Activated CD4-positive, alpha-beta T cell treated with anti-CD3 and anti-CD28 coated beads, Interleukin-2, amount 10 ng/mL, durations not matched to agents 24 days and 14 days (primary cell): ENCODE measurements around the gene NLGN1. TPM values are rescaled to one million over a fixed set of nuclear protein-coding genes. Genes with fewer than 3 reads are reported as not detected.

Experiments
- DNase-seq: peaks from one replicate; pipeline ENCODE4 v3.0.0; 2022
- H3K27ac Mint-ChIP-seq: one replicate; pipeline ENCODE4 v1.8.0; 2022; ENCODE audit warnings: mild to moderate bottlenecking, mixed read lengths
- H3K27me3 Mint-ChIP-seq: one replicate; pipeline ENCODE4 v1.8.0; 2022; ENCODE audit warnings: mixed read lengths
- H3K36me3 Mint-ChIP-seq: one replicate; pipeline ENCODE4 v1.8.0; 2022; ENCODE audit warnings: low read depth, mild to moderate bottlenecking, mixed read lengths
- H3K4me1 Mint-ChIP-seq: one replicate; pipeline ENCODE4 v1.8.0; 2021; ENCODE audit warnings: mixed read lengths
- H3K4me3 Mint-ChIP-seq: one replicate; pipeline ENCODE4 v1.8.0; 2022; ENCODE audit warnings: mild to moderate bottlenecking, moderate library complexity, mixed read lengths
- H3K9me3 Mint-ChIP-seq: one replicate; pipeline ENCODE4 v1.8.0; 2021; ENCODE audit warnings: mixed read lengths
- intact Hi-C: fragments of 100-400 bp; cut with micrococcal nuclease; formaldehyde crosslinking; loops from one replicate; pipeline ENCODE4 v1.15.1; 2023
- total RNA-seq: library from RNA; stranded (reverse); gene quantifications from 2 replicates; pipeline ENCODE4 v1.2.3, GENCODE V29; 2022

Gene NLGN1
- total RNA-seq, 1 donor from 2014 or later = not detected

DNA sequence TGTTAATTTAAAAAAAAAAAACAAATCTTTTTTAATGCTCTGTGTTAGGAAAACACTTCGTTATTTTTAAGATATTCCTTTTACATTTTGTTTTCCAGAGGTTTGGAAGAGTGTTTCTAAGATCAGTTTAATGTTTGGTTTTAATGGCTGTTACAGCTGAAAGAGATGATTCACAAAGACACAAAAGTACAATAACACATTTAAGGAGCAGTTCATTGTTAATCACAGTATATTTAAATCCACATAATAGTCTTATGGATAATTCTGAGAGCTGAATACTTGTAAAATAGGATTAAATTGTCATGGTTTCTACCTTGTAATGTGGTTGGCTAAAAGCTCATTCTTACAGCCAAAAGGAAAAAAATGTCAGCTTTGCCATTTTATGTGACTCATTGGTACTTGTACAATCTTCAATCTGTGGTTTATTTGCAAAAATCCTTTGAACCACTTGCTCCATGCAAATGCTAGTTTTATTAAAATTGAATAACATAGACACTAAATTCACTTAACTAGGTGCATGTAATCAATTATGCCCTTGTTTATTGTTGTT lies 426.4 kb downstream of the NLGN1 start:
- DNase-seq = no peak
- H3K27ac Mint-ChIP-seq = no peak overlapping the region
- H3K36me3 Mint-ChIP-seq = no peaks in the 10 kb centered on the region
- H3K4me1 Mint-ChIP-seq = no peaks in the 10 kb centered on the region
- no peaks in the 10 kb centered on the region for H3K9me3 Mint-ChIP-seq
- no peaks in the 10 kb centered on the region for H3K27me3 Mint-ChIP-seq
- H3K4me3 Mint-ChIP-seq = no peak overlapping the region
- intact Hi-C loops = no loop called here

DNA sequence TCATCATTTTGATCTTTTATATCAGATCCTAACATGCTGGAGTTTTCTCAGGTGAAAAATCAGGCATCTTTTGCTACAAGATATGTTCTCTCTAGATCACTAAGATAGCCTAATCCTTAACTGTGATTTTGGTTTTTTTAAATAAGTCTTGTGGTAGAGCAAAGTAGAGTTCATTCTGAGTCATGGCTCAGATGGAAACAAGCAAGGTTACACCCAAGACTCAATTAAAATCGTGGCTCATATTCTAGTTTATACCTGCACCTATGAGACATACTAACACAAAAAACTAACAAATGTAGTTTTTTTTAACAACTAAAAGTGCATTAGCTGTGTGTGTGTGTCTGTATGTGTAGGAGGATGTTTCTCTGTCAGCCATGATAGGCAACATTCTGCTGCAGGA lies 428.2 kb downstream of the NLGN1 start:
- intact Hi-C loops = no loop called here
- Mint-ChIP-seq H3K36me3 (no peaks in the 10 kb centered on the region), H3K4me3 (no peak overlapping the region), H3K27me3 (no peaks in the 10 kb centered on the region), H3K9me3 (no peaks in the 10 kb centered on the region), H3K4me1 (no peaks in the 10 kb centered on the region), H3K27ac (no peak overlapping the region)
- DNase-seq = no peak

DNA sequence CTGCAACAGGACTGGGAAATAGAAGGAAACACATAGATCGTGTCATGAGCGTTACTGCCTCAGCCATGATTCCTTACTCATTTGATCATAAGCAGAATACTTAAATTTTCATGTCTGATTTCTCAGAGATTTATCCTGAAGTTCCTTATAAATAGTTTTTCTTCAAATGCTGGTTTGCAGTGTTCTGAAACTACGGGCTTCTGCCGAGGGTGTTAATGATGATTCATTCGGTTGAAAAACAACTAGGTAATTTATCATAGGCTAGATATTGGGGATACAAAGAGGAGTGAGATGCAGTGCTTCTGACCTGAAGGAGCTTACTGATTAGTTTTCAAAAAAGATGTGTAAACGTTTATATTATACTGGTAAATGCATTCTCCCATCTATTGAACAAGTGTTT lies 428.9 kb downstream of the NLGN1 start:
- Mint-ChIP-seq H3K27ac (no peak overlapping the region), H3K4me1 (no peaks in the 10 kb centered on the region), H3K4me3 (no peak overlapping the region), H3K9me3 (no peaks in the 10 kb centered on the region), H3K27me3 (no peaks in the 10 kb centered on the region), H3K36me3 (no peaks in the 10 kb centered on the region)
- intact Hi-C loops = no loop called here
- DNase-seq = no peak

DNA sequence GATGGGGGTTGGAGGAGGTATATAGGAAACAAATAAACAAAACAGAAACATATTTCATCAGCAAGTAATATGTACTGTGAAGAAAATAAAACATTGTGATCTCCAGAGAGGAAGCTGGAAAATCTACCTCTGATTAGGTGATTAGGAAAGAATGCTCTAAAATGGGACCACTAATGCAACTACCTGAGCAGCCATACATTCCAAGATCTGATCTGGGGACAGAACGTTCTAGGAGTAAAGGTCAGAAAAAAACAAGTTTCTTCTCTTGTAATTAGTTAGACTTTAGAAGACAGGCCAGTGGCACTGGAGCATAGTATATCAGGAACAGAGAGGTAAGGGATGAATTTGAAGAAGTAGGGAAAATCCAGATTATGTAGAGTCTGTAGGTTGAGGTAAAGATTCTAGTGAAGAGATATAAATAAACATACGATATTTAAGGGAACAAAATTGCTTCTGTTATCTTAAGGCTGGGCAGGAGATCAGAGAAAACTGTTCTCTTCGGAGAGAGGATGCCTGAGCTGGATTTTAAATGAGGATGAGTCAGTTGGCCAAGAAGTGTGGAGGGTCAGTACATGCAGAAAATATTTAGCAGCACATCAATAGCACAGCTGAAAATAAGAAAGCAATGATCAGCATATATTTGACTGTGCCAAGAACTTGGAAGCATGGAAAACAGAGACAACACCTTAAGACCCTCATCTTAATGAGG lies 429.5 kb downstream of the NLGN1 start:
- DNase-seq = no peak
- Mint-ChIP-seq H3K9me3 (no peaks in the 10 kb centered on the region), H3K4me1 (no peaks in the 10 kb centered on the region), H3K27ac (no peak overlapping the region), H3K36me3 (no peaks in the 10 kb centered on the region), H3K27me3 (no peaks in the 10 kb centered on the region), H3K4me3 (no peak overlapping the region)
- intact Hi-C loops = no loop called here

DNA sequence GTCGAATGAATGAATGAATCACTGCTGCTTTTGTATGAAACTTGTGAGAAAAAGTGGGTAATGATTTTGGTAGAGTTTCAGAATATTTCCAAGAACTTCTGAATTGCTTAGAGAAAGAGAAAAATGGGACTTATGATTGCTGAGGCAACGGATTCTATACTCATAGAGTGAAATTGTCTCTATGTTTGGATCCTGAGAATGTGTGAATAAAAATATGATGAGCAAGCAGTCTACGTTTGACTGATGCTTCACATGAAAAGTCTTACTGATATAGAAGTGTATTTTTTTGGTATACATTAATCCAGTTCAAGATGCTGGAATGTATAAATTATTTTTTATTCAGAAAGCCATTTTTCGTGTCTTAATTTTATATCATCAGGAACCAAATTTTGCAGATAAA lies 441.1 kb downstream of the NLGN1 start:
- DNase-seq = no peak

DNA sequence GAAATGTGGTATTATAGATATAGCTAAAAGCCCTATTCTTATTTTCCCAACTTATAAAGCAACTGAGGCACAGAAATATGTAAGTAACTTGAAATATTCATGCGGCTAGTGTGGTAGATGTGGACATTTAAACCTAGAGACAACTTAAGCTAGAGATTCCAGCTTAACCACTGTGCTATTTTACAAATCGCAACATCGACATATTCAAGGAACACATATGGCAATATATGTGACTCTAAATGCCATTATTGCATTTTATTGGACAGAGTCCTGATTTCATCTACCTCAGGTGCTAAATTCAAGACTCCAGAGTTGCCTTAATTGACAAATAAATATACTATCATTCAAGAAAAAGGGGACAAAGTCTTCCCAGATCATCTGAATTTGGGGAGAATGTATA lies 442.3 kb downstream of the NLGN1 start:
- no peak overlapping the region for H3K27ac Mint-ChIP-seq
- intact Hi-C loops = no loop called here
- H3K4me3 Mint-ChIP-seq = no peak overlapping the region

More for the DNA sequence above, 441.1 kb downstream of the NLGN1 start:
- Mint-ChIP-seq H3K4me1 (no peaks in the 10 kb centered on the region), H3K27me3 (no peaks in the 10 kb centered on the region), H3K27ac (no peak overlapping the region), H3K36me3 (no peaks in the 10 kb centered on the region), H3K4me3 (no peak overlapping the region), H3K9me3 (no peaks in the 10 kb centered on the region)
- intact Hi-C loops = no loop called here

DNA sequence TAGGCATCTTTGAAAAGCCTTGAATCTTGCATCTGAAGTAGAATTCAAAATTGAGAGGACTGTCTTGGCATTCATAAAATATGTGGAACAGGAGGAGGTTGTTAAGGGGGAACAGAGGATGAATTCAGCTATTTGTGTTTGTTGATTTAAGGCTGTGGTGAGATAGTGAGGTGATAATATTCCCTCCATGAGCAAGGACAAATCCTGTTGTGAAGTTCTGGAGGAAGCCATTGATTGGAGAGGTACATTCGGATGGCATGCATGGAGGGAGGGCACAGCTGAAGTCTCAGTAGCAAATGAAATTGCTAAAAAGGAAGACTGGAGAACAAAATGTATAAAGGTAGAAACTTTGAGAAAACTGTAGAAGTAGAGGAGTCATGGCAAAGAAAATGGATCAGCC lies 443.8 kb downstream of the NLGN1 start:
- Mint-ChIP-seq H3K4me1 (no peaks in the 10 kb centered on the region), H3K36me3 (no peaks in the 10 kb centered on the region), H3K4me3 (no peak overlapping the region), H3K27ac (no peak overlapping the region), H3K27me3 (no peaks in the 10 kb centered on the region), H3K9me3 (no peaks in the 10 kb centered on the region)
- intact Hi-C loops = no loop called here
- no peak for DNase-seq

More for the DNA sequence above, 442.3 kb downstream of the NLGN1 start:
- Mint-ChIP-seq H3K9me3 (no peaks in the 10 kb centered on the region), H3K27me3 (no peaks in the 10 kb centered on the region), H3K36me3 (no peaks in the 10 kb centered on the region), H3K4me1 (no peaks in the 10 kb centered on the region)
- DNase-seq = no peak

DNA sequence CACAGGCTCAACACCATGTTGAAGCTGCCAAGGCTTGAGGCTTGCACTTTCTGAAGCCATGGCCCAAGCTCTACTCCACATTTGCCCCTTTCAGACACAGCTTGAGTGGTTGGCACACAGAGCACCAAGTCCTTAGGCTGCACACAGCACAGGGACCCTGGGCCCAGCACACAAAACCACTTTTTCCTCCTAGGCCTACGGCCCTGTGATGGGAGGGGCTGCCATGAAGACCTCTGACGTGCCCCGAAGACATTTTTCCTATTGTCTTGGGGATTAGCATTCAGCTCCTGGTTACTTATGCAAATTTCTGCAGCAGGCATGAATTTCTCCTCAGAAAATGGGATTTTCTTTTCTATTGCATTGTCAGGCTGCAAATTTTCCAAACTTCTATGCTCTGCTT lies 445.5 kb downstream of the NLGN1 start:
- H3K27me3 Mint-ChIP-seq = no peaks in the 10 kb centered on the region
- no peak overlapping the region for H3K27ac Mint-ChIP-seq
- H3K9me3 Mint-ChIP-seq = no peaks in the 10 kb centered on the region
- H3K36me3 Mint-ChIP-seq = no peaks in the 10 kb centered on the region
- intact Hi-C loops = no loop called here
- H3K4me1 Mint-ChIP-seq = no peaks in the 10 kb centered on the region
- no peak for DNase-seq
- no peak overlapping the region for H3K4me3 Mint-ChIP-seq

DNA sequence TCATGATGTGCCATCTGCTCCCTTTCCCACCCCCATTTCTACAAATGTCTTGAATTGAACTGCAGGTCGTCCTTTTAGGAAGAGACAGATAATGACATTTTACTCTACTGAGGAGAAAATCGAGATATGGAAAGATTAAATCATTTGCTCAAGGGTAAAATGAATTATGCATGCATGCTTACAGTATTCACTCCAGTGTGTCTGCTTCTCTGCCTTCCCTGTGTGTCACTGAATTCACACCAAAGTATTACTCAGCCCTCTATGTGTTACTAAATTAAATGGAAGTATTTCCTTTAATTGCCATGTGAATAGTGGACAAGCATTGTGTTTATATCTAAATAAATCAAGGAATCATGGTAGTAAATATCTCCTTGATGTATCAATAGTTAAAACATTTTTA lies 449.0 kb downstream of the NLGN1 start:
- no peak for DNase-seq
- Mint-ChIP-seq H3K9me3 (no peaks in the 10 kb centered on the region), H3K27me3 (no peaks in the 10 kb centered on the region), H3K36me3 (no peaks in the 10 kb centered on the region), H3K4me3 (no peak overlapping the region), H3K27ac (no peak overlapping the region), H3K4me1 (no peaks in the 10 kb centered on the region)
- intact Hi-C loops = no loop called here

DNA sequence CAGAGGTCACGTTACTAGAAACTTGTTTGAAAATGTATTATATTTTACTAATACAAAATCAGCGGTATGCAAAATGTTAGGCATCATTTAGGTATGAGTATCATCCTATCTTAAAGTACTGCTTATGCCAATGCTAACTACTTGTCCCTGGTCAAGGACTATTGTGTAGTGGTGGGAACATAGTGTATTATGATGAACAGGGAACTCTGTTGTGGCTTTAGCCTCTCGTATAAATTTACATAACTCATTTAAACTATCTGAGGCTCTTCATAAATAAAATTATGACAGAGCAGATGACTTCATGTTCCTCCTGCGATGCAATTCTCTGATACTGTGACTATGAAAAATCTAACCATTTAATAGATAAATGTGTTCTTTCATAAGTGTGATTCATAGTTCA lies 451.9 kb downstream of the NLGN1 start:
- Mint-ChIP-seq H3K36me3 (no peaks in the 10 kb centered on the region), H3K27ac (no peak overlapping the region), H3K4me3 (no peak overlapping the region), H3K4me1 (no peaks in the 10 kb centered on the region), H3K9me3 (no peaks in the 10 kb centered on the region), H3K27me3 (no peaks in the 10 kb centered on the region)
- DNase-seq = no peak
- intact Hi-C loops = no loop called here

DNA sequence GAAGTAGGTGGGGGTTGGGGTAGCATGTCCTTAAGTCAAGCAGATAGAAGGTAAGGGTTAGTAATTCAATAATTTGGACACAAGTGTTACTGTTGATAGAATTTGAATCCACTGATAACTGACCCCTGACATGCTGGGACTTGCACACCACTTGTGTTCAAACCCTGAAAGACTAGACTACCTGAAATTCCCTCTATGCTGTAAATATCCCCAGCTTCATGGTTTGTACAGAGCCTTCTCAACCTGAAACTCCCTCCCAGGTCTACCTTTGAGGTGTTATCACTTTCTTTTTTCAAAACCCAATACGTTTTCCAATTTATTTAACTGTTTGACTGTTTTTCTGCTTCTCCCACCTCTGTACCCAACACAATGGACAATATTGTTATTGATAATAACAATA lies 459.6 kb downstream of the NLGN1 start:
- H3K36me3 Mint-ChIP-seq = no peaks in the 10 kb centered on the region
- H3K4me1 Mint-ChIP-seq = no peaks in the 10 kb centered on the region
- DNase-seq = no peak
- no peaks in the 10 kb centered on the region for H3K27me3 Mint-ChIP-seq
- H3K9me3 Mint-ChIP-seq = no peaks in the 10 kb centered on the region
- no peak overlapping the region for H3K4me3 Mint-ChIP-seq
- intact Hi-C loops = no loop called here
- H3K27ac Mint-ChIP-seq = no peak overlapping the region

DNA sequence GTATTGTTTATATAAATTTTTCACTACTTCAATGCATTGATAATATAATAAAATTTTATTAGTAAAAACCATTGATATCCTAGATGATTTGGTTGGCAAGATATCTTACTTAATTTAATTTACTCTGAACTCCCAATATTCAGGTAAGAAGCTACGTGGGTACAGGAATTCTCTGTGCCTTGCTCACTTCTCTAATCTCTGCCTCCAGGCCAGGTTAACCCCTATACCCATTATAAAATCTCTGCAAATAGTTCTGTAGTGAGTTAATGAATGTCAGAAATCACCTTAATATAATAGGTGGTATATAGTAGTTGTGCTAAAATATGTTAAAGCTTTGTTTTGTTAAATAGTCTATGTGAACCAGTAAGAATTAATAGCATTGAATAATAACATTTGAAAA lies 465.2 kb downstream of the NLGN1 start:
- Mint-ChIP-seq H3K27me3 (no peaks in the 10 kb centered on the region), H3K36me3 (no peaks in the 10 kb centered on the region), H3K4me1 (no peaks in the 10 kb centered on the region), H3K9me3 (no peaks in the 10 kb centered on the region), H3K27ac (no peak overlapping the region), H3K4me3 (no peak overlapping the region)
- intact Hi-C loops = no loop called here
- DNase-seq = no peak

DNA sequence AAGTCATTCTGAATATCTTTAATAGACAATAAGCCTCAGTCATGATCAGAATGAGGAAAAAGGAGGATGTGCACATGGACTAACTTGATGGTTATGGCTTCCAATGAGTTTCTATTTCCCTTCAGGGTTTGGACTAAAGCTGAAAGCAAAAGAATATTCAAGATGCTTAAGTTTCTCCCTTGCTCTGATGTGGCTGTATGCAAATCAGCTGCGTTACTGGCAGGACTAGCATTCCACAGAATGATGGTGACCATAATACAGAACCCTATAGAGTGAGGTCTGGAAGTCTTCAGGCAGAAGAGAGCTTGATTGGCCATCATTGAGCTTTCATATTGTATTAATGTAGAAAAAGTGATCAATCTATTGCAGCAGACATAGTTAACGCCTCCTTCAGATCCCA lies 466.0 kb downstream of the NLGN1 start:
- Mint-ChIP-seq H3K9me3 (no peaks in the 10 kb centered on the region), H3K4me1 (no peaks in the 10 kb centered on the region), H3K27ac (no peak overlapping the region), H3K27me3 (no peaks in the 10 kb centered on the region), H3K36me3 (no peaks in the 10 kb centered on the region), H3K4me3 (no peak overlapping the region)
- intact Hi-C loops = no loop called here
- no peak for DNase-seq

DNA sequence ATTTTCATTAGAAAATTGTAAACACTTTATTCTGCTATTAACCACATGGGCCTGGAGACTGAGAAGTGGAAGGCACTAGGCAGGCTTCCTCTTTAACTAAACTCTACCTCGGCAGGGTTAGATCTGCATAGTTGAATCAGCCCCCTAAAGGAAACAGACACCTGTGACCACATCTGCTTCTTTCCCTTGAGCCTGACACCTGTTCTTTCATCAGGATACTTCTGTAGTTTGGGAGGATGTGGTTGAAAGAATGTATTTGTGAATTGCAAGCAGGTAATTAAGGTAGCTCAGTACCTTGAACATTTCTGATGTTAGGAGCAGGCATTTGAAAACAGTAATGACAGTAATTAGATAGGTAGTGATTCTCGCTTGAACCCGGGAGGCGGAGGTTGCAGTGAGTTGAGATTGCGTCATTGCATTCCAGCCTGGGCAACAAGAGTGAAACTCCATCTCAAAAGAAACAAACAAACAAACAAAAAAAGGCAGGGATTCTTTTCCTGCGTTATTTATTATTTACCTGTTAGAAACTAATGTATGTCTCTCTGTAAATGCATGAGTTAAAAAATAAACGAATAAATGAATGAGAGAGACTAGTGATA lies 468.5 kb downstream of the NLGN1 start:
- no peaks in the 10 kb centered on the region for H3K9me3 Mint-ChIP-seq
- intact Hi-C loops = no loop called here
- H3K4me3 Mint-ChIP-seq = no peak overlapping the region
- DNase-seq = no peak
- H3K36me3 Mint-ChIP-seq = no peaks in the 10 kb centered on the region
- H3K27me3 Mint-ChIP-seq = no peaks in the 10 kb centered on the region
- H3K4me1 Mint-ChIP-seq = no peaks in the 10 kb centered on the region
- no peak overlapping the region for H3K27ac Mint-ChIP-seq

DNA sequence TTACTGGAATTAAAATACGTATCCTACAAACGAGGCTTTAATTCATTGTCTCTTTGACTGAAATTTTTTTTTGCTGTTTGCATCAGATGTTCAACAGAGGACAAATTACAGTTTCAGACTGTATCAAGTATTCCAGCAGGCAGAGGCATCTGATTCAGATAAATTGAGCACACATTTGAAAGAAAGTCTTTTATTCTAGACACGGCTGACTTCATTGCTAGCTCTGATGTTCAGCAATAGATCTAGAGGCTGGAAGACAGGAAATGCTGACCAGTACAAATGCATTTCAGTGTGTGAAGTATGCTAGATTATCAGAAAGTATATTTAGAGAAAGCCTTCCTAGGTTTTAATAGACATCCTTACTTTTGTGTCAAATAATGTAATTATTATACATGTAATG lies 472.2 kb downstream of the NLGN1 start:
- Mint-ChIP-seq H3K4me3 (no peak overlapping the region), H3K9me3 (no peaks in the 10 kb centered on the region), H3K4me1 (no peaks in the 10 kb centered on the region), H3K36me3 (no peaks in the 10 kb centered on the region), H3K27me3 (no peaks in the 10 kb centered on the region), H3K27ac (no peak overlapping the region)
- intact Hi-C loops = no loop called here
- no peak for DNase-seq
